Measurements from ENCODE around the gene CCDC24. TPM values are rescaled to one million over a fixed set of nuclear protein-coding genes. Genes with fewer than 3 reads are reported as not detected.

Gene CCDC24
- polyA plus RNA-seq, 3 donors from 2014 or later = 1.4 to 4.1 TPM; not detected in 1

- no peaks in the 10 kb centered on the region for H3K4me1 Mint-ChIP-seq
- H3K36me3 Mint-ChIP-seq = no peaks in the 10 kb centered on the region
- DNase-seq = no peak
- H3K4me3 Mint-ChIP-seq = no peak overlapping the region
- no peaks in the 10 kb centered on the region for H3K27me3 Mint-ChIP-seq (ENCODE audit: low read depth in 3 of 3)
- H3K9me3 Mint-ChIP-seq = no peaks in the 10 kb centered on the region
- no peak overlapping the region for H3K27ac Mint-ChIP-seq
Measured at GRCh38 chr1:44021156-44021555, 29.8 kb downstream of the CCDC24 start.

- Mint-ChIP-seq H3K9me3 (no peaks in the 10 kb centered on the region), H3K27me3 (ENCODE audit: low read depth in 3 of 3) (no peaks in the 10 kb centered on the region), H3K4me3 (no peak overlapping the region), H3K4me1 (no peaks in the 10 kb centered on the region), H3K27ac (no peak overlapping the region), H3K36me3 (no peaks in the 10 kb centered on the region)
- no peak for DNase-seq
Measured at GRCh38 chr1:44021581-44022321, 30.4 kb downstream of the CCDC24 start.

GRCh38 chr1:44024031-44024902 is 32.9 kb downstream of the CCDC24 start:
- H3K36me3 Mint-ChIP-seq = no peaks in the 10 kb centered on the region
- no peak overlapping the region for H3K4me3 Mint-ChIP-seq
- no peak overlapping the region for H3K27ac Mint-ChIP-seq
- H3K9me3 Mint-ChIP-seq = no peaks in the 10 kb centered on the region
- peaks cover 8 to 14% of the 10 kb centered on the region in 2 donors for H3K4me1 Mint-ChIP-seq
- peaks cover 0 to 2% (median 0%) of the 10 kb centered on the region in 3 donors for H3K27me3 Mint-ChIP-seq (ENCODE audit: low read depth in 3 of 3)
- no peak for DNase-seq

GRCh38 chr1:44024903-44025525 is 33.6 kb downstream of the CCDC24 start:
- Mint-ChIP-seq H3K27me3 (ENCODE audit: low read depth in 3 of 3) (peaks cover 0 to 7% (median 0%) of the 10 kb centered on the region in 3 donors), H3K36me3 (no peaks in the 10 kb centered on the region), H3K4me1 (peaks cover 14 to 21% of the 10 kb centered on the region in 2 donors), H3K27ac (peak overlapping the region in 1 of 6 donors; percentile 23), H3K9me3 (no peaks in the 10 kb centered on the region), H3K4me3 (no peak overlapping the region)
- no peak for DNase-seq

GRCh38 chr1:44025816-44026215 is 34.4 kb downstream of the CCDC24 start:
- H3K27ac Mint-ChIP-seq = no peak overlapping the region
- DNase-seq = no peak
- no peaks in the 10 kb centered on the region for H3K36me3 Mint-ChIP-seq
- H3K4me3 Mint-ChIP-seq = no peak overlapping the region
- no peaks in the 10 kb centered on the region for H3K9me3 Mint-ChIP-seq
- peaks cover 0 to 7% (median 0%) of the 10 kb centered on the region in 3 donors for H3K27me3 Mint-ChIP-seq (ENCODE audit: low read depth in 3 of 3)
- H3K4me1 Mint-ChIP-seq = peaks cover 14 to 21% of the 10 kb centered on the region in 2 donors

- Mint-ChIP-seq H3K36me3 (no peaks in the 10 kb centered on the region), H3K9me3 (no peaks in the 10 kb centered on the region), H3K27me3 (ENCODE audit: low read depth in 3 of 3) (peaks cover 2 to 13% (median 5%) of the 10 kb centered on the region in 3 donors), H3K4me3 (no peak overlapping the region), H3K27ac (no peak overlapping the region), H3K4me1 (peaks cover 17 to 21% of the 10 kb centered on the region in 2 donors)
- no peak for DNase-seq
Measured at GRCh38 chr1:44027320-44027719, 35.9 kb downstream of the CCDC24 start.

- Mint-ChIP-seq H3K36me3 (no peaks in the 10 kb centered on the region), H3K4me3 (peak overlapping the region; percentile 93 to 99 (median 96)), H3K27ac (peak overlapping the region; percentile 85 to 97 (median 92)), H3K4me1 (peaks cover 17 to 21% of the 10 kb centered on the region in 2 donors), H3K9me3 (no peaks in the 10 kb centered on the region), H3K27me3 (ENCODE audit: low read depth in 3 of 3) (peaks cover 2 to 13% (median 5%) of the 10 kb centered on the region in 3 donors)
- no peak for DNase-seq
Measured at GRCh38 chr1:44029260-44029910, 38.0 kb downstream of the CCDC24 start.

- Mint-ChIP-seq H3K27ac (peak overlapping the region; percentile 85 to 97 (median 92)), H3K9me3 (no peaks in the 10 kb centered on the region), H3K4me1 (peaks cover 17 to 21% of the 10 kb centered on the region in 2 donors), H3K27me3 (ENCODE audit: low read depth in 3 of 3) (peaks cover 2 to 13% (median 5%) of the 10 kb centered on the region in 3 donors), H3K4me3 (peak overlapping the region; percentile 93 to 99 (median 96)), H3K36me3 (no peaks in the 10 kb centered on the region)
- peak; percentile 81 to 82 (median 82) for DNase-seq
Measured at GRCh38 chr1:44029911-44030604, 38.7 kb downstream of the CCDC24 start.

GRCh38 chr1:44030605-44031251 is 39.3 kb downstream of the CCDC24 start:
- peaks cover 17 to 21% of the 10 kb centered on the region in 2 donors for H3K4me1 Mint-ChIP-seq

GRCh38 chr1:44031252-44032169 is 40.1 kb downstream of the CCDC24 start, which contains the start of gene SLC6A9:
SLC6A9 (minus strand) TSS chr1:44031462; CDS start chr1:44024277, 7,185 bp downstream.
- H3K27ac Mint-ChIP-seq = peak within 1 kb of the TSS in 4 of 6 donors; percentile 33 to 80 (median 46)
- H3K27me3 Mint-ChIP-seq (ENCODE audit: low read depth in 3 of 3) = peaks cover 2 to 13% (median 5%) of the 10 kb centered on the region in 3 donors
- peaks cover 17 to 21% of the 10 kb centered on the region in 2 donors for H3K4me1 Mint-ChIP-seq
- peak within 1 kb of the TSS; percentile 75 to 87 (median 79) for H3K4me3 Mint-ChIP-seq
- no peaks in the 10 kb centered on the region for H3K36me3 Mint-ChIP-seq
- DNase-seq = no peak
- H3K9me3 Mint-ChIP-seq = no peaks in the 10 kb centered on the region

More at GRCh38 chr1:44030605-44031251, 39.3 kb downstream of the CCDC24 start:
- H3K27me3 Mint-ChIP-seq (ENCODE audit: low read depth in 3 of 3) = peaks cover 2 to 13% (median 5%) of the 10 kb centered on the region in 3 donors
- peak; percentile 53 to 56 (median 54) for DNase-seq
- no peaks in the 10 kb centered on the region for H3K36me3 Mint-ChIP-seq
- peak overlapping the region; percentile 75 to 87 (median 79) for H3K4me3 Mint-ChIP-seq
- peak overlapping the region in 4 of 6 donors; percentile 33 to 80 (median 46) for H3K27ac Mint-ChIP-seq
- H3K9me3 Mint-ChIP-seq = no peaks in the 10 kb centered on the region

- Mint-ChIP-seq H3K4me1 (peaks cover 17 to 21% of the 10 kb centered on the region in 2 donors), H3K27ac (peak overlapping the region in 3 of 6 donors; percentile 12 to 78 (median 34)), H3K36me3 (no peaks in the 10 kb centered on the region), H3K27me3 (ENCODE audit: low read depth in 3 of 3) (peaks cover 2 to 13% (median 5%) of the 10 kb centered on the region in 3 donors), H3K9me3 (no peaks in the 10 kb centered on the region), H3K4me3 (peak overlapping the region; percentile 70 to 87 (median 78))
- DNase-seq = no peak
Measured at GRCh38 chr1:44032170-44032790, 40.9 kb downstream of the CCDC24 start.

All from immature natural killer cell (primary cell).